Neural crest cell (in vitro differentiated cells): Measurements from ENCODE around the gene OTOF. TPM values are rescaled to one million over a fixed set of nuclear protein-coding genes. Genes with fewer than 3 reads are reported as not detected.

ENCODE experiments used
- DNase-seq: peaks from one replicate; pipeline ENCODE4 v3.0.0; 2021; ENCODE audit warnings: low read depth, mixed read lengths, low spot score
- H3K27ac Mint-ChIP-seq: one replicate; pipeline ENCODE4 v1.8.0; 2021; ENCODE audit warnings: mild to moderate bottlenecking, mixed read lengths; ENCODE audit not compliant: unreplicated experiment
- H3K27me3 Mint-ChIP-seq: 2 replicates; pipeline ENCODE4 v1.8.0; 2021; ENCODE audit warnings: low read depth, mild to moderate bottlenecking, mixed read lengths
- H3K36me3 Mint-ChIP-seq: 2 replicates; pipeline ENCODE4 v1.8.0; 2021; ENCODE audit warnings: low read depth, mild to moderate bottlenecking, mixed read lengths
- H3K4me1 Mint-ChIP-seq: 2 replicates; pipeline ENCODE4 v1.8.0; 2021; ENCODE audit warnings: mixed read lengths
- H3K4me3 Mint-ChIP-seq: one replicate; pipeline ENCODE4 v1.8.0; 2021; ENCODE audit warnings: mild to moderate bottlenecking, mixed read lengths
- H3K9me3 Mint-ChIP-seq: 2 replicates; pipeline ENCODE4 v1.8.0; 2021; ENCODE audit warnings: mixed read lengths
- CTCF ChIP-seq: fragments of 200-600 bp; sonication (generic); conservative IDR thresholded peaks from 2 replicates; pipeline ENCODE4 v1.5.0; 2021; ENCODE audit warnings: antibody characterized with exemption, mild to moderate bottlenecking
- total RNA-seq: library from RNA; stranded (reverse); gene quantifications from 2 replicates; pipeline ENCODE4 v1.2.1, GENCODE V29; 2021

Gene OTOF
- total RNA-seq, 1 donor from 2014 or later = 0.19 TPM

- Mint-ChIP-seq H3K36me3 (no peaks in the 10 kb centered on the region), H3K27ac (no peak overlapping the region), H3K27me3 (no peaks in the 10 kb centered on the region), H3K4me3 (no peak overlapping the region), H3K9me3 (no peaks in the 10 kb centered on the region), H3K4me1 (no peaks in the 10 kb centered on the region)
- no peak for DNase-seq
- no peak for TF ChIP-seq CTCF
These were observed 10.7 kb upstream of the OTOF start for GRCh38 chr2:26488463-26489212.

GRCh38 chr2:26487192-26487591, 9.3 kb upstream of the OTOF start:
- H3K9me3 Mint-ChIP-seq = no peaks in the 10 kb centered on the region
- no peaks in the 10 kb centered on the region for H3K36me3 Mint-ChIP-seq
- DNase-seq = no peak
- no peak for TF ChIP-seq CTCF
- no peaks in the 10 kb centered on the region for H3K4me1 Mint-ChIP-seq
- no peak overlapping the region for H3K27ac Mint-ChIP-seq
- H3K4me3 Mint-ChIP-seq = no peak overlapping the region
- no peaks in the 10 kb centered on the region for H3K27me3 Mint-ChIP-seq

- H3K4me1 Mint-ChIP-seq = no peaks in the 10 kb centered on the region
- TF ChIP-seq CTCF = no peak
These were observed 8.9 kb upstream of the OTOF start for GRCh38 chr2:26486789-26487188.

GRCh38 chr2:26485725-26486418, 7.9 kb upstream of the OTOF start:
- H3K36me3 Mint-ChIP-seq = no peaks in the 10 kb centered on the region
- no peaks in the 10 kb centered on the region for H3K4me1 Mint-ChIP-seq
- TF ChIP-seq CTCF = no peak
- DNase-seq = no peak
- no peaks in the 10 kb centered on the region for H3K27me3 Mint-ChIP-seq
- no peak overlapping the region for H3K4me3 Mint-ChIP-seq
- no peaks in the 10 kb centered on the region for H3K9me3 Mint-ChIP-seq
- no peak overlapping the region for H3K27ac Mint-ChIP-seq

More at GRCh38 chr2:26486789-26487188, 8.9 kb upstream of the OTOF start:
- no peak for DNase-seq
- Mint-ChIP-seq H3K9me3 (no peaks in the 10 kb centered on the region), H3K36me3 (no peaks in the 10 kb centered on the region), H3K27ac (no peak overlapping the region), H3K27me3 (no peaks in the 10 kb centered on the region), H3K4me3 (no peak overlapping the region)

GRCh38 chr2:26485099-26485498, 7.2 kb upstream of the OTOF start:
- no peak for TF ChIP-seq CTCF
- no peak overlapping the region for H3K27ac Mint-ChIP-seq
- no peak for DNase-seq
- H3K9me3 Mint-ChIP-seq = no peaks in the 10 kb centered on the region
- no peaks in the 10 kb centered on the region for H3K4me1 Mint-ChIP-seq
- no peaks in the 10 kb centered on the region for H3K36me3 Mint-ChIP-seq
- H3K27me3 Mint-ChIP-seq = no peaks in the 10 kb centered on the region
- no peak overlapping the region for H3K4me3 Mint-ChIP-seq
